HepG2 (cell line): Measurements from ENCODE around the gene MAPK11. TPM values are rescaled to one million over a fixed set of nuclear protein-coding genes. Genes with fewer than 3 reads are reported as not detected.

ENCODE experiments used
- ATAC-seq: fragments of 200-7000 bp; cut with Tn5 transposase; 3 replicates; pipeline ENCODE4 v1.9.1; 2020; ENCODE audit warnings: mild to moderate bottlenecking, moderate library complexity
- BruUV-seq: library from RNA; stranded (reverse); fragments of 400-500 nt; replicated peaks from 2 replicates; lab custom pipeline; 2021; lab: Mats Ljungman, UMichigan
- CTCF ChIA-PET: fragments of 300-600 bp; formaldehyde crosslinking; extraction: SDS; loops from one replicate; lab custom pipeline; 2021; ENCODE audit warnings: low total read pairs, inconsistent platforms, low intra/inter-chr PET ratio; lab: Yijun Ruan, JAX
- POLR2A ChIA-PET: fragments of 350-600 bp; sonication (Branson Sonifier 250); formaldehyde crosslinking; loops from one replicate; lab custom pipeline; 2020; ENCODE audit warnings: antibody characterized with exemption, inconsistent platforms; lab: Yijun Ruan, JAX
- DNase-seq: peaks from one replicate; pipeline ENCODE4 v3.0.0-alpha.2; 2015; ENCODE audit warnings: low spot score
- FAIRE-seq: peaks from 3 replicates; lab custom pipeline; 2011; peaks lifted over from hg19 to GRCh38; lab: Jason Lieb, UNC
- H2AFZ ChIP-seq: one replicate; pipeline ENCODE4 v1.6.1; 2011; ENCODE audit warnings: low read length, inconsistent platforms
- H3K27ac ChIP-seq: fragments of 300-600 bp; 3 replicates; pipeline ENCODE4 v1.8.0; 2011; ENCODE audit warnings: mixed run types, mild to moderate bottlenecking, mixed read lengths, low read length, inconsistent platforms; ENCODE audit not compliant: insufficient read depth; ENCODE audit errors: extremely low read length
- H3K27me3 ChIP-seq, 2 experiments: fragments of 200-600 bp in 1 of 2; 2 replicates in 1 of 2; 3 replicates in 1 of 2; pipeline versions ENCODE4 v1.6.0 to v1.8.0; 2011; ENCODE audit warnings: low read length in 2 of 2, mild to moderate bottlenecking in 2 of 2, moderate library complexity in 2 of 2, inconsistent platforms in 1 of 2; ENCODE audit not compliant: insufficient read depth in 2 of 2, control insufficient read depth in 1 of 2
- H3K36me3 ChIP-seq, 2 experiments: fragments of 200-600 bp in 1 of 2; replicated peaks in 1 of 2; 2 replicates in 1 of 2; 3 replicates in 1 of 2; pipeline versions ENCODE4 v1.5.1 to v1.8.0; 2011; ENCODE audit warnings: low read length in 2 of 2, inconsistent platforms in 1 of 2; ENCODE audit not compliant: insufficient read depth in 2 of 2, control insufficient read depth in 1 of 2
- H3K4me1 ChIP-seq: 2 replicates; pipeline ENCODE4 v1.5.1; 2012; ENCODE audit warnings: low read length, inconsistent platforms; ENCODE audit not compliant: insufficient read depth
- H3K4me2 ChIP-seq: 2 replicates; pipeline ENCODE4 v1.6.0; 2011; ENCODE audit warnings: low read depth, low read length, inconsistent platforms
- H3K4me3 ChIP-seq, 3 experiments: fragments of 200-600 bp in 1 of 3; sonication (generic), shearing (Covaris generic) in 1 of 3; replicated peaks in 1 of 3; 2 replicates each; pipeline ENCODE4 v1.5.1; 2011 to 2016; ENCODE audit warnings: low read length in 3 of 3, inconsistent platforms in 2 of 3, low read depth in 2 of 3, mild to moderate bottlenecking in 2 of 3, control low read depth in 1 of 3, mixed read lengths in 1 of 3; ENCODE audit not compliant: insufficient read depth in 1 of 3
- H3K79me2 ChIP-seq: one replicate; pipeline ENCODE4 v1.6.1; 2011; ENCODE audit warnings: low read length, inconsistent platforms; ENCODE audit not compliant: insufficient read depth
- H3K9ac ChIP-seq: 2 replicates; pipeline ENCODE4 v1.6.0; 2011; ENCODE audit warnings: mild to moderate bottlenecking, low read depth, low read length, inconsistent platforms; ENCODE audit not compliant: insufficient read depth
- H3K9me3 ChIP-seq: 2 replicates; pipeline ENCODE4 v1.5.1; 2012; ENCODE audit warnings: mild to moderate bottlenecking, low read length
- H4K20me1 ChIP-seq: 2 replicates; pipeline ENCODE4 v1.6.0; 2011; ENCODE audit warnings: inconsistent platforms, mild to moderate bottlenecking, low read length, moderate library complexity; ENCODE audit not compliant: insufficient read depth
- AGO2 ChIP-seq: fragments of 200-400 bp; formaldehyde crosslinking; optimal IDR thresholded peaks from 2 replicates; pipeline ENCODE3; 2017; ENCODE audit warnings: mild to moderate bottlenecking, low read depth, low read length, moderate library complexity
- HNRNPL ChIP-seq: fragments of 200-400 bp; formaldehyde crosslinking; IDR thresholded peaks from 2 replicates; pipeline ENCODE4 v1.6.1; 2017; ENCODE audit warnings: mild to moderate bottlenecking, low read depth, low read length
- RFXANK ChIP-seq: IDR thresholded peaks from 2 replicates; pipeline ENCODE4 v1.6.1; 2016
- ZNF367 ChIP-seq: sonication (generic); formaldehyde crosslinking; IDR thresholded peaks from 2 replicates; pipeline ENCODE4 v1.4.0; 2020; ENCODE audit warnings: missing genetic modification reagents, borderline replicate concordance
- ZNF615 ChIP-seq: sonication (generic); formaldehyde crosslinking; IDR thresholded peaks from 2 replicates; pipeline ENCODE4 v1.5.0; 2020; ENCODE audit warnings: mild to moderate bottlenecking, missing genetic modification reagents, borderline replicate concordance
- WGBS: methylation state at CpG from one replicate; pipeline ENCODE4 v1.1.6; 2017; ENCODE audit warnings: low lambda C conversion rate; 5-methylcytosine and 5-hydroxymethylcytosine counted together
- in situ Hi-C: cut with HindIII; loops from 2 replicates; pipeline ENCODE4 v1.10.0; 2017; ENCODE audit warnings: low pct_unique_long_range_greater_than_20kb; ENCODE audit not compliant: extremely low pct_ligation_motif_present
- intact Hi-C: fragments of 100-400 bp; cut with micrococcal nuclease; formaldehyde crosslinking; loops from one replicate; pipeline ENCODE4 v1.10.0; 2022; ENCODE audit not compliant: unreplicated experiment
- polyA plus RNA-seq, 8 experiments: library from polyadenylated mRNA; depleted of rRNA in 3 of 8; stranded (reverse) in 7 of 8; unstranded in 1 of 8; fragments of >200 nt; fragmentation: Illumina TruSeq in 4 of 8; extraction: Trizol in 4 of 8; gene quantifications; 2 replicates each; pipeline versions ENCODE4 v1.2.1 to v1.2.3, GENCODE V29; 2011 to 2016; ENCODE audit warnings: low read depth in 4 of 8, missing spikeins in 1 of 8, mixed read lengths in 1 of 8; ENCODE audit not compliant: insufficient read depth in 1 of 8
- total RNA-seq, 5 experiments: library from RNA; depleted of rRNA; stranded (reverse); fragments of >200 nt; fragmentation: Illumina TruSeq; extraction: Trizol; gene quantifications; 2 replicates each; pipeline ENCODE4 v1.2.3, GENCODE V29; 2016; ENCODE audit warnings: low read depth in 1 of 5
- TF ChIP-seq, protein P1 (sequence below): sonication (generic); formaldehyde crosslinking; IDR thresholded peaks from 2 replicates; pipeline ENCODE4 v1.9.0; 2022; ENCODE audit warnings: missing genetic modification reagents, mild to moderate bottlenecking, borderline replicate concordance
- TF ChIP-seq, protein P2 (sequence below): sonication (generic); formaldehyde crosslinking; IDR thresholded peaks from 2 replicates; pipeline ENCODE4 v1.8.1; 2023; ENCODE audit warnings: mild to moderate bottlenecking, missing genetic modification reagents

The MAPK11 gene
- total and polyA plus RNA-seq, 2 of the 13 experiments (the other 11 are each of a cell fraction or from before 2014, with no cell fraction given) = 0.15 to 0.17 TPM

DNA sequence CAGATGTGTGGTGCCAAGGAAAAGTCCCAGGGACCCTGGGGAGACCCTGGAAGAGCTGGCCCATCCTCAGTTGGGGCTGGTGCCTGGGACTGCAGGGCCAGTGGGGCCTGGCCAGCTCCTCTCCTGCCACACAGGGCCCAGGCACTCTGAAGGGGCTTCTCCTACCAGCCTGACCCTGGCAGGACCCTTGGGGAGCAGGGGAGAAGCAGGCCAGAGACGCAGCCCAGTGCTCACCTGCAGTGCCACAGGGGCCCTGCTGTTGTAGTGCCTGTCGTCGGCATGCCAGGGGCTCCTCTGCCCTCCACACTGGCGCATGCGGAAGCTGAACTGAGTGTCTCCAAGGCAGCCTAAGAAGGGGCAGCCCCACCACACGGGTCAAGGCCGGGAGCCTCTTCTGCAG lies 47.5 kb upstream of the MAPK11 start:
- CTCF ChIA-PET = interaction anchor here (1.5 kb wide), 1 partner anchor 41 kb away, joined by 3 read pairs; no protein-coding TSS in a partner anchor
- ATAC-seq = no peak
- Histone ChIP-seq H3K27ac (no peak overlapping the region), H3K4me1 (peaks cover 72% of the 10 kb centered on the region), H3K79me2 (no peaks in the 10 kb centered on the region), H3K9ac (no peak overlapping the region), H3K4me3 (no peak overlapping the region), H2AFZ (no peak overlapping the region), H3K4me2 (no peak overlapping the region), H3K9me3 (no peaks in the 10 kb centered on the region), H3K27me3 (peaks cover 0 to 1% of the 10 kb centered on the region in 2 experiments; a peak in 3 of 5 replicates), H3K36me3 (no peaks in the 10 kb centered on the region), H4K20me1 (no peaks in the 10 kb centered on the region)
- FAIRE-seq = no peak
- no TSS peak for BruUV-seq
- POLR2A ChIA-PET = no interaction called here
- WGBS = 0% methylated on average over 2 of the region's 7 CpGs
- no peak for TF ChIP-seq RFXANK (CRISPR knock-in tag)
- TF ChIP-seq, protein P1, sequence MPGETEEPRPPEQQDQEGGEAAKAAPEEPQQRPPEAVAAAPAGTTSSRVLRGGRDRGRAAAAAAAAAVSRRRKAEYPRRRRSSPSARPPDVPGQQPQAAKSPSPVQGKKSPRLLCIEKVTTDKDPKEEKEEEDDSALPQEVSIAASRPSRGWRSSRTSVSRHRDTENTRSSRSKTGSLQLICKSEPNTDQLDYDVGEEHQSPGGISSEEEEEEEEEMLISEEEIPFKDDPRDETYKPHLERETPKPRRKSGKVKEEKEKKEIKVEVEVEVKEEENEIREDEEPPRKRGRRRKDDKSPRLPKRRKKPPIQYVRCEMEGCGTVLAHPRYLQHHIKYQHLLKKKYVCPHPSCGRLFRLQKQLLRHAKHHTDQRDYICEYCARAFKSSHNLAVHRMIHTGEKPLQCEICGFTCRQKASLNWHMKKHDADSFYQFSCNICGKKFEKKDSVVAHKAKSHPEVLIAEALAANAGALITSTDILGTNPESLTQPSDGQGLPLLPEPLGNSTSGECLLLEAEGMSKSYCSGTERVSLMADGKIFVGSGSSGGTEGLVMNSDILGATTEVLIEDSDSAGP (CRISPR knock-in tag) = no peak
- TF ChIP-seq HNRNPL = 0 out of 2 replicates have a peak, but pooled peaks have one; percentile 36
- no peak for TF ChIP-seq ZNF367 (CRISPR knock-in tag)
- TF ChIP-seq, protein P2, sequence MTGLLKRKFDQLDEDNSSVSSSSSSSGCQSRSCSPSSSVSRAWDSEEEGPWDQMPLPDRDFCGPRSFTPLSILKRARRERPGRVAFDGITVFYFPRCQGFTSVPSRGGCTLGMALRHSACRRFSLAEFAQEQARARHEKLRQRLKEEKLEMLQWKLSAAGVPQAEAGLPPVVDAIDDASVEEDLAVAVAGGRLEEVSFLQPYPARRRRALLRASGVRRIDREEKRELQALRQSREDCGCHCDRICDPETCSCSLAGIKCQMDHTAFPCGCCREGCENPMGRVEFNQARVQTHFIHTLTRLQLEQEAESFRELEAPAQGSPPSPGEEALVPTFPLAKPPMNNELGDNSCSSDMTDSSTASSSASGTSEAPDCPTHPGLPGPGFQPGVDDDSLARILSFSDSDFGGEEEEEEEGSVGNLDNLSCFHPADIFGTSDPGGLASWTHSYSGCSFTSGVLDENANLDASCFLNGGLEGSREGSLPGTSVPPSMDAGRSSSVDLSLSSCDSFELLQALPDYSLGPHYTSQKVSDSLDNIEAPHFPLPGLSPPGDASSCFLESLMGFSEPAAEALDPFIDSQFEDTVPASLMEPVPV (CRISPR knock-in tag) = no peak
- TF ChIP-seq AGO2 = peak; percentile 26
- TF ChIP-seq ZNF615 (CRISPR knock-in tag) = no peak
- in situ Hi-C loops = no loop called here
- DNase-seq = no peak
- intact Hi-C loops = no loop called here
